ENCODE results near the gene ANKIB1. TPM values are rescaled to one million over a fixed set of nuclear protein-coding genes. Genes with fewer than 3 reads are reported as not detected.

ANKIB1 gene
- total RNA-seq, 2 donors from 2014 or later: 38.9 to 41.5 TPM

GRCh38 chr7:92268921-92269320, 23.1 kb downstream of the ANKIB1 start:
- no peaks in the 10 kb centered on the region for H3K36me3 ChIP-seq
- TF ChIP-seq CTCF (IDR thresholded peaks at IDR 0.05): no peak
- no peak overlapping the region for H3K9ac ChIP-seq (ENCODE audit: low read depth in 2 of 2, low read length in 2 of 2)
- no peaks in the 10 kb centered on the region for H3K4me1 ChIP-seq
- intact Hi-C loops (cut with DNase I): no loop called here
- DNase-seq: no peak
- no peaks in the 10 kb centered on the region for H3K9me3 ChIP-seq
- no peaks in the 10 kb centered on the region for H3K27me3 ChIP-seq
- no peak overlapping the region for H3K27ac ChIP-seq
- H3K4me3 ChIP-seq: no peak overlapping the region

- no peak for TF ChIP-seq CTCF (IDR thresholded peaks at IDR 0.05)
- intact Hi-C loops (cut with DNase I): no loop called here
- no peak for DNase-seq
- Histone ChIP-seq H3K4me3 (no peak overlapping the region), H3K4me1 (no peaks in the 10 kb centered on the region), H3K27me3 (no peaks in the 10 kb centered on the region), H3K36me3 (no peaks in the 10 kb centered on the region), H3K27ac (no peak overlapping the region), H3K9me3 (no peaks in the 10 kb centered on the region), H3K9ac (ENCODE audit: low read depth in 2 of 2, low read length in 2 of 2) (no peak overlapping the region)
These were observed 29.6 kb downstream of the ANKIB1 start for GRCh38 chr7:92275327-92275726.

- DNase-seq: no peak
These were observed 30.7 kb downstream of the ANKIB1 start for GRCh38 chr7:92276460-92276864.

GRCh38 chr7:92279396-92280031, 33.7 kb downstream of the ANKIB1 start:
- no peak for TF ChIP-seq CTCF (IDR thresholded peaks at IDR 0.05)

More at GRCh38 chr7:92276460-92276864, 30.7 kb downstream of the ANKIB1 start:
- TF ChIP-seq CTCF (IDR thresholded peaks at IDR 0.05): no peak
- Histone ChIP-seq H3K4me1 (no peaks in the 10 kb centered on the region), H3K9me3 (no peaks in the 10 kb centered on the region), H3K27ac (no peak overlapping the region), H3K27me3 (no peaks in the 10 kb centered on the region), H3K4me3 (no peak overlapping the region), H3K36me3 (no peaks in the 10 kb centered on the region), H3K9ac (ENCODE audit: low read depth in 2 of 2, low read length in 2 of 2) (no peak overlapping the region)
- intact Hi-C loops (cut with DNase I): no loop called here

GRCh38 chr7:92281031-92281430, 35.3 kb downstream of the ANKIB1 start:
- no peak for DNase-seq
- no peak for TF ChIP-seq CTCF (IDR thresholded peaks at IDR 0.05)

More at GRCh38 chr7:92279396-92280031, 33.7 kb downstream of the ANKIB1 start:
- DNase-seq: no peak
- Histone ChIP-seq H3K27me3 (no peaks in the 10 kb centered on the region), H3K9ac (ENCODE audit: low read depth in 2 of 2, low read length in 2 of 2) (no peak overlapping the region), H3K9me3 (no peaks in the 10 kb centered on the region), H3K27ac (no peak overlapping the region), H3K36me3 (no peaks in the 10 kb centered on the region), H3K4me3 (no peak overlapping the region), H3K4me1 (no peaks in the 10 kb centered on the region)
- intact Hi-C loops (cut with DNase I): no loop called here

More at GRCh38 chr7:92281031-92281430, 35.3 kb downstream of the ANKIB1 start:
- intact Hi-C loops (cut with DNase I): no loop called here
- Histone ChIP-seq H3K27me3 (no peaks in the 10 kb centered on the region), H3K9ac (ENCODE audit: low read depth in 2 of 2, low read length in 2 of 2) (no peak overlapping the region), H3K4me1 (no peaks in the 10 kb centered on the region), H3K27ac (no peak overlapping the region), H3K9me3 (no peaks in the 10 kb centered on the region), H3K4me3 (no peak overlapping the region), H3K36me3 (no peaks in the 10 kb centered on the region)

Data from colonic mucosa (tissue), 4 donors.